HCT116 (cell line): Measurements from ENCODE around the gene SCP2. TPM values are rescaled to one million over a fixed set of nuclear protein-coding genes. Genes with fewer than 3 reads are reported as not detected.

Experiments used
- ATAC-seq: fragments of 200-7000 bp; cut with Tn5 transposase; 2 replicates; pipeline ENCODE4 v1.9.1; 2020; ENCODE audit warnings: mild to moderate bottlenecking, moderate library complexity
- BruUV-seq: library from RNA; stranded (reverse); fragments of 400-500 nt; replicated peaks from 2 replicates; lab custom pipeline; 2021; lab: Mats Ljungman, UMichigan
- CTCF ChIA-PET: fragments of 300-600 bp; sonication (Branson Sonifier 250); formaldehyde crosslinking; loops from one replicate; lab custom pipeline; 2021; ENCODE audit warnings: antibody characterized with exemption; lab: Charles Lee
- POLR2A ChIA-PET: fragments of 300-600, 350-600 bp; sonication (Branson Sonifier 250); formaldehyde crosslinking; loops from one replicate; lab custom pipeline; 2021; ENCODE audit warnings: antibody characterized with exemption; lab: Charles Lee
- RAD21 ChIA-PET, 2 experiments: fragments of 300-600 bp; sonication (Branson Sonifier 250); formaldehyde crosslinking; loops; one replicate each; lab custom pipeline; 2023; ENCODE audit warnings: low total read pairs in 2 of 2; ENCODE audit not compliant: uncharacterized antibody in 2 of 2, unreplicated experiment in 2 of 2, low non-redundant PET in 1 of 2; lab: Charles Lee
- DNase-seq: peaks from one replicate; pipeline ENCODE4 v3.0.0-alpha.2; 2010; ENCODE audit warnings: low read depth, low spot score
- H2AFZ ChIP-seq: fragments of 200-600 bp; shearing (Covaris generic), sonication (generic); 2 replicates; pipeline ENCODE4 v1.6.1; 2017; ENCODE audit warnings: low read depth, mixed run types, mixed read lengths, antibody characterized with exemption, low read length; ENCODE audit not compliant: poor library complexity, severe bottlenecking
- H3K27ac ChIP-seq: 2 replicates; pipeline ENCODE4 v1.5.1; 2012; ENCODE audit warnings: low read depth, low read length
- H3K27me3 ChIP-seq: fragments of 200-600 bp; sonication (generic); 2 replicates; pipeline ENCODE4 v1.6.1; 2016; ENCODE audit warnings: mixed run types, low read length, mixed read lengths; ENCODE audit not compliant: insufficient read depth
- H3K36me3 ChIP-seq, 2 experiments: fragments of 200-500 bp in 1 of 2; fragments of 200-600 bp in 1 of 2; sonication (Bioruptor generic) in 1 of 2; sonication (generic) in 1 of 2; 2 replicates each; pipeline versions ENCODE4 v1.5.1 to v1.6.1; 2014 to 2016; ENCODE audit warnings: low read length in 2 of 2, inconsistent platforms in 1 of 2, mixed read lengths in 1 of 2, mixed run types in 1 of 2; ENCODE audit not compliant: insufficient read depth in 2 of 2, control insufficient read depth in 1 of 2
- H3K4me1 ChIP-seq, 2 experiments: fragments of 200-600 bp in 1 of 2; sonication (generic) in 1 of 2; 2 replicates each; pipeline versions ENCODE4 v1.5.1 to v1.6.1; 2012 to 2017; ENCODE audit warnings: low read length in 2 of 2, inconsistent platforms in 1 of 2, mild to moderate bottlenecking in 1 of 2, mixed read lengths in 1 of 2, mixed run types in 1 of 2, moderate library complexity in 1 of 2; ENCODE audit not compliant: insufficient read depth in 2 of 2, control insufficient read depth in 1 of 2
- H3K4me2 ChIP-seq: fragments of 200-600 bp; sonication (generic); 2 replicates; pipeline ENCODE4 v1.6.1; 2017; ENCODE audit warnings: mixed run types, low read length, mixed read lengths
- H3K4me3 ChIP-seq, 2 experiments: fragments of 200-600 bp in 1 of 2; sonication (generic) in 1 of 2; replicated peaks in 1 of 2; 2 replicates each; pipeline ENCODE4 v1.5.1; 2011 to 2016; ENCODE audit warnings: low read length in 2 of 2, control low read depth in 1 of 2, low read depth in 1 of 2, mild to moderate bottlenecking in 1 of 2, mixed read lengths in 1 of 2, mixed run types in 1 of 2
- H3K79me2 ChIP-seq: fragments of 200-600 bp; sonication (generic); 2 replicates; pipeline ENCODE4 v1.6.1; 2017; ENCODE audit warnings: mild to moderate bottlenecking, mixed run types, low read length, moderate library complexity, mixed read lengths; ENCODE audit not compliant: insufficient read depth
- H3K9ac ChIP-seq: fragments of 200-600 bp; sonication (generic); 2 replicates; pipeline ENCODE4 v1.6.1; 2016; ENCODE audit warnings: low read length, mixed read lengths
- H3K9me2 ChIP-seq: fragments of 200-600 bp; sonication (generic), shearing (Covaris generic); 2 replicates; pipeline ENCODE4 v1.6.1; 2017; ENCODE audit warnings: mixed run types, mild to moderate bottlenecking, moderate library complexity; ENCODE audit not compliant: insufficient read depth
- H3K9me3 ChIP-seq, 2 experiments: fragments of 200-500 bp in 1 of 2; fragments of 200-600 bp in 1 of 2; sonication (Bioruptor generic) in 1 of 2; sonication (generic) in 1 of 2; 2 replicates each; pipeline ENCODE4 v1.6.1; 2014 to 2017; ENCODE audit warnings: low read length in 2 of 2, mixed read lengths in 2 of 2, inconsistent platforms in 1 of 2, low read depth in 1 of 2, mild to moderate bottlenecking in 1 of 2, mixed run types in 1 of 2, moderate library complexity in 1 of 2; ENCODE audit not compliant: control insufficient read depth in 1 of 2, insufficient read depth in 1 of 2
- H4K20me1 ChIP-seq: fragments of 200-600 bp; sonication (generic), shearing (Covaris generic); 2 replicates; pipeline ENCODE4 v1.6.1; 2017; ENCODE audit warnings: mixed run types, mild to moderate bottlenecking, moderate library complexity; ENCODE audit not compliant: insufficient read depth
- CBX3 ChIP-seq: IDR thresholded peaks from 2 replicates; pipeline ENCODE4 v1.6.1; 2012; ENCODE audit warnings: low read depth
- CEBPB ChIP-seq: IDR thresholded peaks from 2 replicates; pipeline ENCODE4 v1.6.1; 2012; ENCODE audit warnings: low read depth
- EGR1 ChIP-seq: IDR thresholded peaks from 2 replicates; pipeline ENCODE4 v1.6.1; 2012; ENCODE audit warnings: low read depth
- JUND ChIP-seq: IDR thresholded peaks from 2 replicates; pipeline ENCODE4 v1.6.1; 2012
- POLR2A ChIP-seq: IDR thresholded peaks from 2 replicates; pipeline ENCODE4 v1.7.0; 2011; ENCODE audit warnings: borderline replicate concordance; ENCODE audit not compliant: insufficient read depth, insufficient read length; ENCODE audit errors: extremely low read depth
- POLR2AphosphoS5 ChIP-seq: IDR thresholded peaks from 2 replicates; pipeline ENCODE4 v1.6.1; 2011; ENCODE audit warnings: mild to moderate bottlenecking, low read depth, low read length, moderate library complexity
- RAD21 ChIP-seq: IDR thresholded peaks from 2 replicates; pipeline ENCODE4 v1.6.1; 2012; ENCODE audit warnings: low read depth, mild to moderate bottlenecking
- SP1 ChIP-seq: IDR thresholded peaks from 2 replicates; pipeline ENCODE4 v1.6.1; 2012; ENCODE audit warnings: low read depth
- SRF ChIP-seq: IDR thresholded peaks from 2 replicates; pipeline ENCODE4 v1.6.1; 2012; ENCODE audit warnings: low read depth
- TCF7L2 ChIP-seq: IDR thresholded peaks from 2 replicates; pipeline ENCODE4 v1.7.0; 2011; ENCODE audit warnings: borderline replicate concordance, inconsistent platforms; ENCODE audit not compliant: insufficient read depth, insufficient read length; ENCODE audit errors: extremely low read depth
- ZFX ChIP-seq: fragments of 450-650 bp; IDR thresholded peaks from 2 replicates; pipeline ENCODE4 v1.6.1; 2017
- intact Hi-C: fragments of 100-400 bp; cut with micrococcal nuclease; formaldehyde crosslinking; loops from 2 replicates; pipeline ENCODE4 v1.10.0; 2022
- total RNA-seq: library from RNA; stranded (reverse); gene quantifications from one replicate; pipeline ENCODE4 v1.2.1, GENCODE V29; 2021; ENCODE audit not compliant: unreplicated experiment
- TF ChIP-seq, protein P1 (sequence below): IDR thresholded peaks from 2 replicates; pipeline ENCODE4 v1.6.1; 2012
- TF ChIP-seq, protein P2 (sequence below), 3 experiments: fragments of 200-600 bp in 1 of 3; sonication (generic) in 1 of 3; IDR thresholded peaks in 2 of 3; conservative IDR thresholded peaks in 1 of 3; 2 replicates each; pipeline ENCODE4 v1.5.1; 2012 to 2017; ENCODE audit warnings: low read depth in 2 of 3, low read length in 2 of 3, antibody characterized with exemption in 1 of 3, borderline replicate concordance in 1 of 3, control low read depth in 1 of 3, mild to moderate bottlenecking in 1 of 3, mixed read lengths in 1 of 3, mixed run types in 1 of 3, moderate library complexity in 1 of 3; ENCODE audit not compliant: insufficient read depth in 1 of 3

Gene SCP2
- total RNA-seq, 1 experiment from 2014 or later = 62.0 TPM

DNA sequence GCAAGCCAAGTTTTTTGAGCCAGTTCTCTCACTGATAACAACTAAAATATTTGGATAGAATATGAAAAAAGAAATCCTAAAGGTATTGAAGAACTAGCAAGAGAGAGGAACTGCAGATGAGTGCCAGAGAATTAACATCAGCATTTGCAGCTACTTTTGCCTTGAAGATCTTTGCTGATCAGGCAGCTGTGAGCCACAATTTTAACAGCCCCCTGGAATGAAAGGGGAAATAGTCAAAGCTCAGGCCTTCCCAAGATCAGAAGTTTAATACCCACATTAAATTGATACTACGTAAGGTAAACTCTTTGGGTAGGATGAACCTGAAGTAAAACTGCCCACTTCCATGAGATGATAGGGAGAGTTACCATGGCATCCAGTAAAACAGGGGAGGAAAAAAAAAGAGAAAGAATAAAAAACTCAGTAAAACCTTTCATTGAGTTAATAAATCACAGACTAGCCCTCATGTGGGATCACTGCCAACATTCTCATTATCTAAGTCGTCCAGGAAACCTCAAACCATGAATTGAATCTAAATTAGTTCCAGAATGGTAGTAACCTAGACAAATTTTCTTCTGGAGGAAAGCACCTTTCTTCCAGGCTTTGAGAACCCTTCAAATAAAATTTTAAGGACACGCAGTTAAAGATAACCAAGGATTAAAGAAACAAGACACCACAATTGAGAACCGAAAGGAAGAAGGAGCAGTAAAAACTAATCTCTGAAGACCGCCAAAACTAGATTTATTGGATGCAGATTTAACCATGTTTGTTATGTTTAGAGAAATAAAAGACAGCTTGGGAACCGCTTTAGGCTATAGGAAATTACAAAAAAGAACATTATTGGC lies 28.3 kb downstream of the SCP2 start:
- Histone ChIP-seq H4K20me1 (no peaks in the 10 kb centered on the region), H3K4me1 (no peaks in the 10 kb centered on the region), H3K79me2 (no peaks in the 10 kb centered on the region), H3K9me2 (no peaks in the 10 kb centered on the region), H2AFZ (no peak overlapping the region), H3K36me3 (no peaks in the 10 kb centered on the region), H3K4me2 (no peak overlapping the region), H3K9ac (no peak overlapping the region), H3K27ac (no peak overlapping the region), H3K4me3 (no peak overlapping the region), H3K9me3 (no peaks in the 10 kb centered on the region), H3K27me3 (no peaks in the 10 kb centered on the region)
- no TSS peak for BruUV-seq
- POLR2A ChIA-PET = no interaction called here
- TF ChIP-seq RAD21 (no peak), JUND (no peak), EGR1 (no peak), POLR2AphosphoS5 (no peak), SP1 (no peak), TCF7L2 (no peak), SRF (no peak), POLR2A (no peak), CEBPB (no peak), CBX3 (no peak), ZFX (no peak)
- TF ChIP-seq, protein P1, sequence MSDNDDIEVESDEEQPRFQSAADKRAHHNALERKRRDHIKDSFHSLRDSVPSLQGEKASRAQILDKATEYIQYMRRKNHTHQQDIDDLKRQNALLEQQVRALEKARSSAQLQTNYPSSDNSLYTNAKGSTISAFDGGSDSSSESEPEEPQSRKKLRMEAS = no peak
- TF ChIP-seq, protein P2, sequence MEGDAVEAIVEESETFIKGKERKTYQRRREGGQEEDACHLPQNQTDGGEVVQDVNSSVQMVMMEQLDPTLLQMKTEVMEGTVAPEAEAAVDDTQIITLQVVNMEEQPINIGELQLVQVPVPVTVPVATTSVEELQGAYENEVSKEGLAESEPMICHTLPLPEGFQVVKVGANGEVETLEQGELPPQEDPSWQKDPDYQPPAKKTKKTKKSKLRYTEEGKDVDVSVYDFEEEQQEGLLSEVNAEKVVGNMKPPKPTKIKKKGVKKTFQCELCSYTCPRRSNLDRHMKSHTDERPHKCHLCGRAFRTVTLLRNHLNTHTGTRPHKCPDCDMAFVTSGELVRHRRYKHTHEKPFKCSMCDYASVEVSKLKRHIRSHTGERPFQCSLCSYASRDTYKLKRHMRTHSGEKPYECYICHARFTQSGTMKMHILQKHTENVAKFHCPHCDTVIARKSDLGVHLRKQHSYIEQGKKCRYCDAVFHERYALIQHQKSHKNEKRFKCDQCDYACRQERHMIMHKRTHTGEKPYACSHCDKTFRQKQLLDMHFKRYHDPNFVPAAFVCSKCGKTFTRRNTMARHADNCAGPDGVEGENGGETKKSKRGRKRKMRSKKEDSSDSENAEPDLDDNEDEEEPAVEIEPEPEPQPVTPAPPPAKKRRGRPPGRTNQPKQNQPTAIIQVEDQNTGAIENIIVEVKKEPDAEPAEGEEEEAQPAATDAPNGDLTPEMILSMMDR (IDR thresholded peaks at IDR 0.05 in 2 of 3, conservative IDR thresholded peaks at IDR 0.05 in 1 of 3; ENCODE audit: borderline replicate concordance in 1 of 3, insufficient read depth in 1 of 3, low read depth in 2 of 3, low read length in 2 of 3) = no peak
- DNase-seq = no peak
- ATAC-seq = no peak
- RAD21 ChIA-PET = no interaction called here
- CTCF ChIA-PET = no interaction called here
- intact Hi-C loops = no loop called here
